HEK293 (cell line): ENCODE measurements around the gene KCNT1.

Experiments used
- CTCF ChIA-PET: fragments of 350-600 bp; formaldehyde crosslinking; extraction: SDS; loops from one replicate; lab custom pipeline; 2021; ENCODE audit warnings: antibody characterized with exemption; lab: Yijun Ruan, JAX
- POLR2A ChIA-PET: fragments of 300-600 bp; formaldehyde crosslinking; extraction: SDS; loops from one replicate; lab custom pipeline; 2020; ENCODE audit warnings: antibody characterized with exemption, inconsistent platforms; lab: Yijun Ruan, JAX
- H3K27ac ChIP-seq: fragments of 200-500 bp; sonication (Bioruptor generic); 2 replicates; pipeline ENCODE4 v1.5.1; 2014; ENCODE audit warnings: low read depth, low read length, control low read depth, inconsistent platforms; ENCODE audit errors: extremely low read depth
- H3K36me3 ChIP-seq, 2 experiments: fragments of 200-500 bp in 1 of 2; sonication (Bioruptor generic) in 1 of 2; 1 replicate in 1 of 2; 2 replicates in 1 of 2; pipeline ENCODE4 v1.5.1; 2014 to 2017; ENCODE audit warnings: inconsistent platforms in 2 of 2, low read length in 2 of 2; ENCODE audit not compliant: control insufficient read depth in 2 of 2, insufficient read depth in 1 of 2
- H3K4me1 ChIP-seq: fragments of 200-500 bp; sonication (Bioruptor generic); 2 replicates; pipeline ENCODE4 v1.5.1; 2014; ENCODE audit warnings: mild to moderate bottlenecking, low read length, inconsistent platforms; ENCODE audit not compliant: control insufficient read depth, insufficient read depth
- H3K4me3 ChIP-seq: 2 replicates; pipeline ENCODE4 v1.5.1; 2011; ENCODE audit warnings: low read depth, mild to moderate bottlenecking, control low read depth, low read length, moderate library complexity
- H3K9me3 ChIP-seq: fragments of 200-500 bp; sonication (Bioruptor generic); 2 replicates; pipeline ENCODE4 v1.5.1; 2014; ENCODE audit warnings: low read depth, low read length, inconsistent platforms; ENCODE audit not compliant: control insufficient read depth, insufficient read depth
- HOXA7 ChIP-seq: sonication (generic); formaldehyde crosslinking; IDR thresholded peaks from 2 replicates; pipeline ENCODE4 v1.8.1; 2022; ENCODE audit warnings: missing genetic modification reagents, borderline replicate concordance
- SCRT1 ChIP-seq: fragments of 450-650 bp; formaldehyde crosslinking; IDR thresholded peaks from 2 replicates; pipeline ENCODE4 v1.5.1; 2016; ENCODE audit warnings: missing biosample characterization, missing genetic modification characterization, borderline replicate concordance
- SCRT2 ChIP-seq: fragments of 450-650 bp; formaldehyde crosslinking; IDR thresholded peaks from 2 replicates; pipeline ENCODE4 v1.5.1; 2016; ENCODE audit warnings: missing biosample characterization, missing genetic modification characterization
- ZNF114 ChIP-seq: fragments of 450-650 bp; formaldehyde crosslinking; IDR thresholded peaks from 2 replicates; pipeline ENCODE4 v1.5.0; 2017; ENCODE audit warnings: missing biosample characterization, missing genetic modification characterization
- ZNF350 ChIP-seq: fragments of 450-650 bp; formaldehyde crosslinking; IDR thresholded peaks from 2 replicates; pipeline ENCODE4 v1.5.0; 2017; ENCODE audit warnings: missing biosample characterization, mild to moderate bottlenecking, missing genetic modification characterization
- ZNF426 ChIP-seq: fragments of 450-650 bp; formaldehyde crosslinking; IDR thresholded peaks from 2 replicates; pipeline ENCODE4 v1.5.1; 2017; ENCODE audit warnings: missing biosample characterization, missing genetic modification characterization, mild to moderate bottlenecking, inconsistent platforms, moderate library complexity
- ZNF596 ChIP-seq: fragments of 450-650 bp; IDR thresholded peaks from 2 replicates; pipeline ENCODE4 v1.5.0; 2018; ENCODE audit warnings: missing biosample characterization, mild to moderate bottlenecking, missing genetic modification characterization, moderate library complexity
- ZNF664 ChIP-seq: fragments of 450-650 bp; formaldehyde crosslinking; IDR thresholded peaks from 2 replicates; pipeline ENCODE4 v1.5.1; 2016; ENCODE audit warnings: missing biosample characterization, missing genetic modification characterization
- ZNF777 ChIP-seq: fragments of 450-650 bp; formaldehyde crosslinking; IDR thresholded peaks from 2 replicates; pipeline ENCODE4 v1.5.1; 2017; ENCODE audit warnings: missing biosample characterization, missing genetic modification characterization, borderline replicate concordance
- ZNF837 ChIP-seq: fragments of 450-650 bp; formaldehyde crosslinking; IDR thresholded peaks from 2 replicates; pipeline ENCODE4 v1.5.1; 2016; ENCODE audit warnings: missing biosample characterization, missing genetic modification characterization
- TF ChIP-seq, protein P1 (sequence below): fragments of 450-650 bp; formaldehyde crosslinking; IDR thresholded peaks from 2 replicates; pipeline ENCODE4 v1.5.1; 2016; ENCODE audit warnings: missing biosample characterization, missing genetic modification characterization
- TF ChIP-seq, protein P2 (sequence below): fragments of 450-650 bp; formaldehyde crosslinking; IDR thresholded peaks from 2 replicates; pipeline ENCODE4 v1.5.0; 2017; ENCODE audit warnings: missing biosample characterization, missing genetic modification characterization, borderline replicate concordance
- TF ChIP-seq, protein P3 (sequence below): fragments of 450-650 bp; formaldehyde crosslinking; IDR thresholded peaks from 2 replicates; pipeline ENCODE4 v1.5.1; 2016; ENCODE audit warnings: missing biosample characterization, missing genetic modification characterization

The KCNT1 gene

DNA sequence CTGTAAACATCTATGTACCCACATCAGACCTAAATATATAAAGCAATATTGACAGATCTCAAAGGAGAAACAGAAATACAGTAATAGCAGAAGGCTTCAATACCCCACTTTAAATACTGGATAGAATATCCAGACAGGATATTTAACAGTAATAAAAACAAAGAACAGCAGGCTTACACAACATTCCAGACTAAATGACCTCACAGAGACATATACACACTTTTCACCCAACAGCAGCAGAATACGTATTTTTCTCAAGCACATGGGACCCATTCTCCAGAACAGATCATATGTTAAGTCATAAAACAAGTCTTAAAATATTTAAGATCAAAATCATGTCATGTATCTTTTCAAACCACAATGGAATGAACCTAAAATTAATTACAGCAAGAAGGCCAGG lies 128.5 kb downstream of the KCNT1 start:
- no peak overlapping the region for H3K4me3 ChIP-seq

DNA sequence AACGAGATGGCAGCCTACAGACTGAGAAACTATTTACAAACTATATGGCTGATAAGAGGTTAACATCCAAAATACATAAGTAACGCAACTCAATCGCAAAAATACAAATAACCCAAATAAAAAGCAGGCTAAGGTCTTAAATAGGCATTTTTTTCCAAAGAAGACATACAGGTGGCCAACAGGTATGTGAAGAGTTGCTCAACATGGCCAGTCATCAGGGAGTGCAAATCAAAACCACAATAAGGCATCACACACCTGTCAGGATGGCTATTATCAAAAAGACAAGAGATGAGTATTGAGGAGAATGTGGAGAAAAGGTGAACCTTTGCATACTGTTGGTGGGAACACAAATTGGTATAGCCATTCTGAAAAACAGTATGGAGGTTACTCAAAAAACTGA lies 131.9 kb downstream of the KCNT1 start:
- H3K27ac ChIP-seq, result no peak overlapping the region
- TF ChIP-seq ZNF837 (tag by site-specific recombination) (no peak), ZNF777 (no peak), SCRT2 (tag by site-specific recombination) (peak; percentile 87), ZNF596 (tag by site-specific recombination) (no peak), SCRT1 (0 out of 2 replicates have a peak, but pooled peaks have one; percentile 35)
- TF ChIP-seq, all 188 proteins: peak for 2
- no peak overlapping the region for H3K4me3 ChIP-seq
- POLR2A ChIA-PET, result no interaction called here
- H3K9me3 ChIP-seq, result no peaks in the 10 kb centered on the region
- H3K36me3 ChIP-seq, result peaks cover 2 to 3% of the 10 kb centered on the region in 2 experiments; a peak in 1 of 3 replicates
- H3K4me1 ChIP-seq, result no peaks in the 10 kb centered on the region
- CTCF ChIA-PET, result interaction anchor here (0.8 to 1.0 kb wide), 2 partner anchors 10 to 32 kb away, joined by 3 read pairs; no protein-coding TSS in a partner anchor

More for the DNA sequence above, 128.5 kb downstream of the KCNT1 start:
- H3K27ac ChIP-seq, result no peak overlapping the region
- ChIA-PET POLR2A (no interaction called here), CTCF (interaction anchor here (0.7 to 3.0 kb wide), 3 partner anchors 22 to 129 kb away, joined by 3 to 14 read pairs (median 6); no protein-coding TSS in a partner anchor)
- TF ChIP-seq ZNF837 (tag by site-specific recombination) (no peak), ZNF664 (no peak), ZNF350 (tag by site-specific recombination) (no peak), ZNF426 (no peak)
- TF ChIP-seq, protein P1, sequence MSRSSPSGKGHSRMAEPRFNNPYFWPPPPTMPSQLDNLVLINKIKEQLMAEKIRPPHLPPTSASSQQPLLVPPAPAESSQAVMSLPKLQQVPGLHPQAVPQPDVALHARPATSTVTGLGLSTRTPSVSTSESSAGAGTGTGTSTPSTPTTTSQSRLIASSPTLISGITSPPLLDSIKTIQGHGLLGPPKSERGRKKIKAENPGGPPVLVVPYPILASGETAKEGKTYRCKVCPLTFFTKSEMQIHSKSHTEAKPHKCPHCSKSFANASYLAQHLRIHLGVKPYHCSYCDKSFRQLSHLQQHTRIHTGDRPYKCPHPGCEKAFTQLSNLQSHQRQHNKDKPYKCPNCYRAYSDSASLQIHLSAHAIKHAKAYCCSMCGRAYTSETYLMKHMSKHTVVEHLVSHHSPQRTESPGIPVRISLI (tag by site-specific recombination), result no peak
- TF ChIP-seq, protein P2, sequence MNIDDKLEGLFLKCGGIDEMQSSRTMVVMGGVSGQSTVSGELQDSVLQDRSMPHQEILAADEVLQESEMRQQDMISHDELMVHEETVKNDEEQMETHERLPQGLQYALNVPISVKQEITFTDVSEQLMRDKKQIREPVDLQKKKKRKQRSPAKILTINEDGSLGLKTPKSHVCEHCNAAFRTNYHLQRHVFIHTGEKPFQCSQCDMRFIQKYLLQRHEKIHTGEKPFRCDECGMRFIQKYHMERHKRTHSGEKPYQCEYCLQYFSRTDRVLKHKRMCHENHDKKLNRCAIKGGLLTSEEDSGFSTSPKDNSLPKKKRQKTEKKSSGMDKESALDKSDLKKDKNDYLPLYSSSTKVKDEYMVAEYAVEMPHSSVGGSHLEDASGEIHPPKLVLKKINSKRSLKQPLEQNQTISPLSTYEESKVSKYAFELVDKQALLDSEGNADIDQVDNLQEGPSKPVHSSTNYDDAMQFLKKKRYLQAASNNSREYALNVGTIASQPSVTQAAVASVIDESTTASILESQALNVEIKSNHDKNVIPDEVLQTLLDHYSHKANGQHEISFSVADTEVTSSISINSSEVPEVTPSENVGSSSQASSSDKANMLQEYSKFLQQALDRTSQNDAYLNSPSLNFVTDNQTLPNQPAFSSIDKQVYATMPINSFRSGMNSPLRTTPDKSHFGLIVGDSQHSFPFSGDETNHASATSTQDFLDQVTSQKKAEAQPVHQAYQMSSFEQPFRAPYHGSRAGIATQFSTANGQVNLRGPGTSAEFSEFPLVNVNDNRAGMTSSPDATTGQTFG (tag by site-specific recombination), result no peak
- H3K36me3 ChIP-seq, result peaks cover 3 to 7% of the 10 kb centered on the region in 2 experiments; a peak in 1 of 3 replicates
- H3K4me1 ChIP-seq, result no peaks in the 10 kb centered on the region
- no peaks in the 10 kb centered on the region for H3K9me3 ChIP-seq

DNA sequence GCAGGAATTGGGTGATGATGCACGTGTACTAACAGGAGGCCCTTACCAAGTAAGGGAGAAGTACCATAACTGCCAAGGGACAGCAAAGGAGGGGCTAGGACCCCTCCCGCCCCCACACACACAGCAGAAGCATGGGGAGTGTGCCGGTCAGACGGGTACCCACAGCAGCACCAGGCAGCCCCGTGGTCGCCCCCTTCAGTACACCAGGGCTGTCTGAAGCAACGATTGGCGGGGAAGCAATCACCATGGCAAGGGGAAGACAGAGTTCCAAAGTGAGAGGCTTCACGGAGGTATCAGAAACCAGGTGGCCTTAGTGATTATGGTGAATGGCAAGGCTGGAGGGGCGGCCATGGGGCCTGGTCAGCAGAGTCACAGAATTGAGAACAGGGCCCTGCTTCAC lies 133.1 kb downstream of the KCNT1 start:
- ChIA-PET POLR2A (no interaction called here), CTCF (interaction anchor here (0.9 to 1.1 kb wide), 2 partner anchors 29 to 38 kb away, joined by 3 to 5 read pairs; no protein-coding TSS in a partner anchor)
- peaks cover 3 to 13% of the 10 kb centered on the region in 2 experiments; a peak in 1 of 3 replicates for H3K36me3 ChIP-seq

DNA sequence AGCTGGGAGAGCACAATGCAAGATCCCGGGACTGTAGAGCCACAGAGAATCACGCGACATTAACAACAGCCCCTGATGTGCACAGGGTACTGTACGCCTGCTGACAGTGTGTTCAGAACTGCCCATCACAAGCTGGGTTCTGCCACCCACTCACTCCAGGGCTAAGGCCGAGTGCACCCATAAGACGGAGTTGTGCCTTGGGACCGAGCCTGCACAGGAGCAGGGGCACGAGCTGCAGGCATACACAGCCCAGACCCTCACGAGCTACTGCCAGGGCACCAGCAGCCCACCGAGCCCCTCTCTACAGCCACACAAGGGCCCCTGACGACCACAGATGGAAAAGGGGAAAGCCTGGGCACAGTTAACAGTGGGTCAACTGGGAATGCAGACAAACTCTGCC lies 137.5 kb downstream of the KCNT1 start:
- H3K4me1 ChIP-seq, result no peaks in the 10 kb centered on the region
- no peak for TF ChIP-seq ZNF114
- TF ChIP-seq, protein P3, sequence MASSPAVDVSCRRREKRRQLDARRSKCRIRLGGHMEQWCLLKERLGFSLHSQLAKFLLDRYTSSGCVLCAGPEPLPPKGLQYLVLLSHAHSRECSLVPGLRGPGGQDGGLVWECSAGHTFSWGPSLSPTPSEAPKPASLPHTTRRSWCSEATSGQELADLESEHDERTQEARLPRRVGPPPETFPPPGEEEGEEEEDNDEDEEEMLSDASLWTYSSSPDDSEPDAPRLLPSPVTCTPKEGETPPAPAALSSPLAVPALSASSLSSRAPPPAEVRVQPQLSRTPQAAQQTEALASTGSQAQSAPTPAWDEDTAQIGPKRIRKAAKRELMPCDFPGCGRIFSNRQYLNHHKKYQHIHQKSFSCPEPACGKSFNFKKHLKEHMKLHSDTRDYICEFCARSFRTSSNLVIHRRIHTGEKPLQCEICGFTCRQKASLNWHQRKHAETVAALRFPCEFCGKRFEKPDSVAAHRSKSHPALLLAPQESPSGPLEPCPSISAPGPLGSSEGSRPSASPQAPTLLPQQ (tag by site-specific recombination), result no peak
- CTCF ChIA-PET, result interaction anchor here (0.8 kb wide), 1 partner anchor 27 kb away, joined by 3 read pairs; no protein-coding TSS in a partner anchor
- POLR2A ChIA-PET, result no interaction called here
- H3K27ac ChIP-seq, result no peak overlapping the region
- H3K4me3 ChIP-seq, result no peak overlapping the region
- H3K36me3 ChIP-seq, result peaks cover under 1 to 21% of the 10 kb centered on the region in 2 experiments; a peak in 1 of 3 replicates
- H3K9me3 ChIP-seq, result no peaks in the 10 kb centered on the region

More for the DNA sequence above, 133.1 kb downstream of the KCNT1 start:
- Histone ChIP-seq H3K27ac (no peak overlapping the region), H3K4me1 (no peaks in the 10 kb centered on the region), H3K4me3 (no peak overlapping the region), H3K9me3 (no peaks in the 10 kb centered on the region)
- no peak for TF ChIP-seq HOXA7 (CRISPR knock-in tag)
